Mesenchymal stem cell (in vitro differentiated cells and primary cell): ENCODE data around the gene EEF1AKMT3.

Experiments
- DNase-seq: peaks from one replicate; pipeline ENCODE4 v3.0.0-alpha.2; 2013
- H2AFZ ChIP-seq: one replicate; pipeline ENCODE4 v1.6.1; 2013; ENCODE audit warnings: low read depth, mild to moderate bottlenecking, control low read depth, inconsistent platforms, low read length, moderate library complexity
- H2AK5ac ChIP-seq: 2 replicates; pipeline ENCODE4 v1.6.1; 2013; ENCODE audit warnings: low read length, moderate library complexity, mild to moderate bottlenecking, inconsistent platforms; ENCODE audit not compliant: severe bottlenecking
- H2BK120ac ChIP-seq: one replicate; pipeline ENCODE4 v1.6.1; 2013; ENCODE audit warnings: low read depth, mild to moderate bottlenecking, inconsistent platforms, low read length, moderate library complexity
- H2BK12ac ChIP-seq, 2 experiments: one replicate each; pipeline ENCODE4 v1.6.1; 2013; ENCODE audit warnings: inconsistent platforms in 2 of 2, low read length in 2 of 2, mild to moderate bottlenecking in 2 of 2, moderate library complexity in 2 of 2, control low read depth in 1 of 2
- H2BK15ac ChIP-seq: one replicate; pipeline ENCODE4 v1.6.1; 2013; ENCODE audit warnings: mild to moderate bottlenecking, low read depth, inconsistent platforms; ENCODE audit not compliant: poor library complexity, severe bottlenecking
- H2BK5ac ChIP-seq: 2 replicates; pipeline ENCODE4 v1.6.1; 2013; ENCODE audit warnings: low read depth, mild to moderate bottlenecking, low read length, control low read depth, inconsistent platforms; ENCODE audit not compliant: poor library complexity, severe bottlenecking
- H3K14ac ChIP-seq, 2 experiments: one replicate each; pipeline ENCODE4 v1.6.1; 2013; ENCODE audit warnings: inconsistent platforms in 2 of 2, low read length in 2 of 2, control low read depth in 1 of 2, mild to moderate bottlenecking in 1 of 2, moderate library complexity in 1 of 2
- H3K18ac ChIP-seq, 2 experiments: one replicate each; pipeline ENCODE4 v1.6.1; 2013; ENCODE audit warnings: inconsistent platforms in 2 of 2, low read length in 2 of 2, control low read depth in 1 of 2, low read depth in 1 of 2, mild to moderate bottlenecking in 1 of 2
- H3K23ac ChIP-seq, 2 experiments: one replicate each; pipeline ENCODE4 v1.6.1; 2013; ENCODE audit warnings: inconsistent platforms in 2 of 2, low read length in 2 of 2, mild to moderate bottlenecking in 2 of 2, moderate library complexity in 2 of 2, control low read depth in 1 of 2
- H3K27ac ChIP-seq: 2 replicates; pipeline ENCODE4 v1.5.1; 2013; ENCODE audit warnings: mild to moderate bottlenecking, moderate library complexity, low read length, control low read depth, inconsistent platforms; ENCODE audit not compliant: poor library complexity, severe bottlenecking
- H3K27me3 ChIP-seq, 2 experiments: 2 replicates each; pipeline versions ENCODE4 v1.6.1 to v1.7.0; 2013; ENCODE audit warnings: low read length in 2 of 2, mild to moderate bottlenecking in 2 of 2, moderate library complexity in 2 of 2, control low read depth in 1 of 2, inconsistent platforms in 1 of 2; ENCODE audit not compliant: control insufficient read depth in 1 of 2, insufficient read depth in 1 of 2
- H3K36me3 ChIP-seq, 2 experiments: 2 replicates each; pipeline versions ENCODE4 v1.6.1 to v1.7.0; 2013; ENCODE audit warnings: low read length in 2 of 2, control low read depth in 1 of 2, inconsistent platforms in 1 of 2, low read depth in 1 of 2, mild to moderate bottlenecking in 1 of 2; ENCODE audit not compliant: insufficient read depth in 2 of 2, control insufficient read depth in 1 of 2
- H3K4ac ChIP-seq, 2 experiments: one replicate each; pipeline ENCODE4 v1.6.1; 2013; ENCODE audit warnings: inconsistent platforms in 2 of 2, low read length in 2 of 2, mild to moderate bottlenecking in 2 of 2, moderate library complexity in 2 of 2, control low read depth in 1 of 2, low read depth in 1 of 2
- H3K4me1 ChIP-seq: 2 replicates; pipeline ENCODE4 v1.6.1; 2013; ENCODE audit warnings: low read depth, low read length, control low read depth; ENCODE audit not compliant: control insufficient read depth, insufficient read depth
- H3K4me2 ChIP-seq: 2 replicates; pipeline ENCODE4 v1.6.1; 2013; ENCODE audit warnings: low read length, mild to moderate bottlenecking, inconsistent platforms; ENCODE audit not compliant: poor library complexity, severe bottlenecking
- H3K4me3 ChIP-seq, 2 experiments: 2 replicates each; pipeline versions ENCODE4 v1.5.1 to v1.7.0; 2013; ENCODE audit warnings: low read length in 2 of 2, mild to moderate bottlenecking in 2 of 2, control low read depth in 1 of 2, low read depth in 1 of 2; ENCODE audit not compliant: insufficient read depth in 1 of 2
- H3K79me1 ChIP-seq: replicated peaks from 2 replicates; pipeline ENCODE4 v1.6.1; 2013; ENCODE audit warnings: mild to moderate bottlenecking, control low read depth, low read length, inconsistent platforms; ENCODE audit not compliant: poor library complexity, severe bottlenecking
- H3K9ac ChIP-seq: 2 replicates; pipeline ENCODE4 v1.7.0; 2013; ENCODE audit warnings: mild to moderate bottlenecking, low read length, moderate library complexity
- H3K9me3 ChIP-seq: 2 replicates; pipeline ENCODE4 v1.7.0; 2013; ENCODE audit warnings: mild to moderate bottlenecking, low read length; ENCODE audit not compliant: control insufficient read depth
- H4K8ac ChIP-seq: one replicate; pipeline ENCODE4 v1.6.1; 2013; ENCODE audit warnings: inconsistent platforms, mild to moderate bottlenecking, low read length, moderate library complexity
- H4K91ac ChIP-seq: one replicate; pipeline ENCODE4 v1.6.1; 2013; ENCODE audit warnings: mild to moderate bottlenecking, low read length, inconsistent platforms
- WGBS: methylation state at CpG from one replicate; pipeline ENCODE4 v1.1.7; 2013; ENCODE audit warnings: mixed read lengths; 5-methylcytosine and 5-hydroxymethylcytosine counted together

The EEF1AKMT3 gene

GRCh38 chr12:57796996-57797395, 24.6 kb downstream of the EEF1AKMT3 start:
- no peaks in the 10 kb centered on the region for H3K9me3 ChIP-seq
- no peak overlapping the region for H3K27ac ChIP-seq
- H3K4me2 ChIP-seq, result no peak overlapping the region
- DNase-seq, result no peak
- H3K9ac ChIP-seq, result peak overlapping the region; percentile 16
- no peak overlapping the region for H2AK5ac ChIP-seq
- H2AFZ ChIP-seq, result no peak overlapping the region
- peaks cover 25 to 75% of the 10 kb centered on the region in 2 experiments for H3K36me3 ChIP-seq
- H3K79me1 ChIP-seq, result peaks cover 5% of the 10 kb centered on the region
- H4K91ac ChIP-seq, result no peak overlapping the region
- no peak overlapping the region for H3K18ac ChIP-seq
- no peak overlapping the region for H2BK5ac ChIP-seq
- H2BK12ac ChIP-seq, result no peak overlapping the region
- H3K4me1 ChIP-seq, result no peaks in the 10 kb centered on the region
- no peak overlapping the region for H2BK15ac ChIP-seq
- H3K4me3 ChIP-seq, result no peak overlapping the region
- H3K27me3 ChIP-seq, result no peaks in the 10 kb centered on the region
- no peak overlapping the region for H4K8ac ChIP-seq
- H2BK120ac ChIP-seq, result no peak overlapping the region
- no peak overlapping the region for H3K23ac ChIP-seq
- no CpG with 5 or more reads among the region's 1 CpG for WGBS
- H3K14ac ChIP-seq, result no peak overlapping the region
- no peak overlapping the region for H3K4ac ChIP-seq

- Histone ChIP-seq H3K79me1 (peaks cover 7% of the 10 kb centered on the region), H4K91ac (no peak overlapping the region), H3K9me3 (no peaks in the 10 kb centered on the region), H2BK12ac (no peak overlapping the region), H3K27ac (no peak overlapping the region), H2BK5ac (no peak overlapping the region), H3K4me2 (no peak overlapping the region), H3K4me1 (no peaks in the 10 kb centered on the region), H3K27me3 (no peaks in the 10 kb centered on the region), H2BK15ac (no peak overlapping the region), H3K23ac (no peak overlapping the region), H2AFZ (no peak overlapping the region), H4K8ac (no peak overlapping the region), H3K14ac (no peak overlapping the region), H3K18ac (no peak overlapping the region), H3K36me3 (peaks cover 25 to 75% of the 10 kb centered on the region in 2 experiments), H3K9ac (no peak overlapping the region), H2BK120ac (no peak overlapping the region), H3K4ac (no peak overlapping the region), H2AK5ac (no peak overlapping the region), H3K4me3 (no peak overlapping the region)
- 100% methylated on average over 1 of the region's 1 CpG for WGBS
- DNase-seq, result no peak
These were observed 25.5 kb downstream of the EEF1AKMT3 start for GRCh38 chr12:57797933-57798332.

GRCh38 chr12:57800965-57801364, 28.6 kb downstream of the EEF1AKMT3 start:
- H3K14ac ChIP-seq, result no peak overlapping the region
- 100% methylated on average over 2 of the region's 3 CpGs for WGBS

GRCh38 chr12:57802607-57803006, 30.2 kb downstream of the EEF1AKMT3 start:
- no peaks in the 10 kb centered on the region for H3K27me3 ChIP-seq
- H3K9ac ChIP-seq, result no peak overlapping the region
- H3K9me3 ChIP-seq, result no peaks in the 10 kb centered on the region
- no peak overlapping the region for H3K18ac ChIP-seq
- H2BK15ac ChIP-seq, result no peak overlapping the region
- peak overlapping the region; percentile 47 for H4K91ac ChIP-seq
- no peak overlapping the region for H2BK120ac ChIP-seq
- H3K27ac ChIP-seq, result no peak overlapping the region
- H3K23ac ChIP-seq, result no peak overlapping the region
- H3K4me2 ChIP-seq, result no peak overlapping the region
- H3K14ac ChIP-seq, result no peak overlapping the region
- peaks cover 22 to 82% of the 10 kb centered on the region in 2 experiments for H3K36me3 ChIP-seq
- H3K4ac ChIP-seq, result no peak overlapping the region
- H2BK5ac ChIP-seq, result no peak overlapping the region
- no peak overlapping the region for H2AK5ac ChIP-seq
- peaks cover 4% of the 10 kb centered on the region for H3K79me1 ChIP-seq
- no CpG with 5 or more reads among the region's 1 CpG for WGBS
- H3K4me3 ChIP-seq, result no peak overlapping the region
- no peak for DNase-seq
- no peak overlapping the region for H4K8ac ChIP-seq
- H3K4me1 ChIP-seq, result peaks cover 2% of the 10 kb centered on the region
- no peak overlapping the region for H2BK12ac ChIP-seq
- H2AFZ ChIP-seq, result no peak overlapping the region

More at GRCh38 chr12:57800965-57801364, 28.6 kb downstream of the EEF1AKMT3 start:
- no peak for DNase-seq
- H4K8ac ChIP-seq, result no peak overlapping the region
- no peak overlapping the region for H3K23ac ChIP-seq
- H2BK12ac ChIP-seq, result no peak overlapping the region
- H4K91ac ChIP-seq, result no peak overlapping the region
- no peak overlapping the region for H2AFZ ChIP-seq
- no peak overlapping the region for H3K27ac ChIP-seq
- no peaks in the 10 kb centered on the region for H3K27me3 ChIP-seq
- no peak overlapping the region for H3K4me3 ChIP-seq
- peaks cover 17 to 82% of the 10 kb centered on the region in 2 experiments for H3K36me3 ChIP-seq
- no peak overlapping the region for H2BK15ac ChIP-seq
- H3K9ac ChIP-seq, result peak overlapping the region; percentile 25
- H3K79me1 ChIP-seq, result peaks cover 6% of the 10 kb centered on the region
- H2BK5ac ChIP-seq, result no peak overlapping the region
- no peak overlapping the region for H3K4me2 ChIP-seq
- peaks cover 2% of the 10 kb centered on the region for H3K4me1 ChIP-seq
- no peak overlapping the region for H3K18ac ChIP-seq
- no peak overlapping the region for H3K4ac ChIP-seq
- no peaks in the 10 kb centered on the region for H3K9me3 ChIP-seq
- H2BK120ac ChIP-seq, result no peak overlapping the region
- H2AK5ac ChIP-seq, result no peak overlapping the region
